GM18858 (cell line): ENCODE results near the gene CAMK2N2.

Source experiments
- ATAC-seq: cut with Tn5 transposase; IDR thresholded peaks from one replicate; pipeline ENCODE4 v1.9.1; 2021; ENCODE audit not compliant: unreplicated experiment

Gene CAMK2N2

GRCh38 chr3:184223946-184224345, 37.4 kb downstream of the CAMK2N2 start:
- no peak for ATAC-seq

- ATAC-seq, result no peak
Observed at GRCh38 chr3:184222521-184222920, 38.8 kb downstream of the CAMK2N2 start.

GRCh38 chr3:184218814-184219213, 42.5 kb downstream of the CAMK2N2 start:
- ATAC-seq, result no peak

GRCh38 chr3:184211718-184212117, 49.6 kb downstream of the CAMK2N2 start:
- ATAC-seq, result no peak

GRCh38 chr3:184211297-184211696, 50.1 kb downstream of the CAMK2N2 start:
- no peak for ATAC-seq
